HPDE6-E6E7 (cell line): ENCODE data around the gene NPM3.
A peak's percentile ranks its signal among the peaks of the same experiment; 100 is the strongest.

Experiments
- DNase-seq: peaks from one replicate; pipeline ENCODE4 v3.0.0; 2011; ENCODE audit warnings: missing footprints; ENCODE audit errors: extremely low spot score

The NPM3 gene, protein sequence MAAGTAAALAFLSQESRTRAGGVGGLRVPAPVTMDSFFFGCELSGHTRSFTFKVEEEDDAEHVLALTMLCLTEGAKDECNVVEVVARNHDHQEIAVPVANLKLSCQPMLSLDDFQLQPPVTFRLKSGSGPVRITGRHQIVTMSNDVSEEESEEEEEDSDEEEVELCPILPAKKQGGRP

DNA sequence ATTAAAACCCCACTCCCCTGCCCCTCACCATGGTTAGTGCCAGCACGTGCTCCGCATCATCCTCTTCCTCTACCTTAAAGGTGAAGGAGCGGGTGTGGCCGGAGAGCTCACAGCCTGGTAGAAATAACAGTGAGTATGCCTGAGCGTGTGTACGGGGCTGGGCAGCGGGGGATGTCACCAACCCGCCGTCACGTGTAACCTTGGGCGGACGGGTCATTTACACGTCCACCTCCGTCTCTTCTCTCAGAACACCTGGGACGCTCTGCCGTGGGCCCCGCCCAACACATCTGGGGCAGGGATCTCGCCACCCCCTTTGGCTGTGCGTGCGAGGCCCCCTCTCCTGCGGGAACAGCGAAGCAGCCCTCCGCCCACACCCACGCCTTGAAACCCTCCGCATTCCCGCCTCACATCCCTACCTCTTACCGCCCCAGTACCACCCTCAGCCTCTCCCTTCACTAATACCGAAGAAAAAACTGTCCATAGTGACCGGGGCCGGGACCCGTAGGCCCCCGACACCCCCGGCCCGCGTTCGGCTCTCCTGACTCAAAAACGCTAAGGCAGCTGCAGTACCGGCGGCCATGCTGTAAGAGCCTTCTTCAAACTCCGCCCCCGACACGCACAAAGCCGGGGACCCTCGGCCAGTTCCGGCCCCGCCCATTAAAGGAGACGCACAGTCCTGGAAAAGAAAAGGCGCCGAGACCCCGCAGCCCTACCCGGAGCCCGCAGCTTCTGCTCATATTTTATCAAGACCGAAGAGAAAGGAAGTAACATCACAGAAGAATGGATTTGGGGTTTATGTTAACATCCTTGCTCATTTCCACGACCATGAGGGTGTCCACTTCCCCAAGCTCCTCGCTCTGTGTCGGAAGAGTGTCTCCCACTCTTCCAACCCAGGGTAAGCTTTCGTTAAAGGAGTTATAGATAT, at the start of gene NPM3:
TSS of gene NPM3 (minus strand) at position 636 of the 925 bp plus-strand sequence. CDS start at position 580, 56 bp downstream.
- DNase-seq: peak; percentile 81

DNA sequence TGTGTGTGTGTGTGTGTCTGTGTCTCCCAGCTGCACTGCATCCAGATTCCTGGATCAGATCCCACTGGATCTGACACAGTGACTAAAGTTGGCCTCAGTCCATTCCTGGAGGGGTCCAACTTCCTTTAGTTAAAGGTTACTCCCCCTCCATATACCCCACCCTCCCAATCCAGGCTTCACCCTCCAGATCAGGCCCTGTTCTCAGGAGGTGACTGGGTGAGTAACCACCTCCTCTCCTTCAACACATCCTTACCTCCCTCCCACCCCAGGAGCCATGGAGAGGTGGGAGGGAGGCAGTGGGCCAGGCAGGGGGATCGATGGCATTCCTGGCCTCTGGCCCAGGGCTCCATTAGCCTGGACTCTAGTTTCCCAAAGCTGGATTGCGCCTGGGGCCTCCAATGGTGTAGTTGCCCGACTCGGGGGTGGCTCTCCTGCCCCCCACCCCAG, 49.1 kb upstream of the NPM3 start:
- DNase-seq: no peak

DNA sequence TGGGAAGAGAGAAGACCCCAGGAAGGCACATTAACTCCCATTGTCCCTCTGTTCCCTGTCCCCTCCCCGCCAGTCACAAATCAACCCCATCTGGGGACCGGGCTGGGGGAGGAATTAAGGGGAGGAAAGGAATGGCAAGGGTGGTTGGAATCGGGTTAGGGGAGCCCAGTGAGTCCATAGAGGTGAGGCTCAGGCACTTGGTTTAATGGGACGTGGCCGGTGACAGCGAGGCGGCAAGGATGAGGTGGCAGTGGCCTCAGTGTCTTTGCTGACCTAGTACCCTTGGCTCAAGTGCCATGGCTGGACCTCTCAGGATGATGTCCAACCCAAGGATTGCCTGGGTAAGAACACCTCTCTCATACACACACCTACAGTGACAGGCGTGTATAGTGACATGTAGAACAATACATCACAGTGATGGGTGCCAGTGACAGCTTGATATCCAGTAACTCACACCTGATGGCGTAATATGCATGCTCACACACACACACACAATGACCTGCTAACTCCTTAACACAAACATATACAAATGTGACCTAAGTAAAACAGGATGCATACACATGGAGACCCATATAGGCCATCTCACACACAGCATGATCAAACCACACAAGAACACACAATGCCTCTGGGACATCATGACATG, 48.0 kb upstream of the NPM3 start:
- DNase-seq: no peak

DNA sequence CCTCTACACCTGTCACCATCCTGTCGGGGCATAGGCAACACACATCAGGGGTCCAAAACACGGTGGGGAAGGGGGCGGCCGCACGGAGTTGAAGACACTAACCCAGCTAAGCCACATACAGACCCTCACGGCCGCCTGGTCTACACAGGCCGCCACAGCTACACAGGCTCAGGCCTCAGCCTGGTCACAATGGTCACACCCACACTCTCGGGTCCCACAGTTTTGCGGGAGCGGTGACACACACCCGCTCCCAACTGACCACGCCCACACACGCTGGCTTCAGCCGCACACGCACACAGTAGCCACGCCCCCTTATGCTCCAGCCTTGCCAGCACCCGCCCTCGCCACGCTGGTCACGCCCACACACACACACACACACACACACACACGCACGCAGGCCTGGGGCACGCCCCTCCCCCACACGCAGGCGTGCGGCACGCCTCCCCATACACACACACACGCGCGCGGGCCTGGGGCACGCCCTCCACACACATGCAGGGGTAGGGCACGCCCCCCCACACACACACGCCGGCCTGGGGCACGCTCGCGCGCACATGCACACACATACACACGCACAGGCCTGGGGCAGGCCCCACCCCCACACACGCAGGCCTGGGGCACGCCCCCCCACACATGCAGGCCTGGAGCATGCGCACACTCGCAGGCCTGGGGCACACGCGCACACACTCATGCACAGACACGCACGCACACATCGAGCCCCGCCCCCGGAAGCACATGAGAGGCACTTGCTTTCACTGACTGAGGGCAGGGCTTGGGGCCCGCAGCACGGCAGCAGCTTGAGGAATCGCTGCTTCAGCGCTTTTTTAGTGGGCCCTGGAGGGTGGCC, 47.3 kb upstream of the NPM3 start:
- peak; percentile 86 for DNase-seq

DNA sequence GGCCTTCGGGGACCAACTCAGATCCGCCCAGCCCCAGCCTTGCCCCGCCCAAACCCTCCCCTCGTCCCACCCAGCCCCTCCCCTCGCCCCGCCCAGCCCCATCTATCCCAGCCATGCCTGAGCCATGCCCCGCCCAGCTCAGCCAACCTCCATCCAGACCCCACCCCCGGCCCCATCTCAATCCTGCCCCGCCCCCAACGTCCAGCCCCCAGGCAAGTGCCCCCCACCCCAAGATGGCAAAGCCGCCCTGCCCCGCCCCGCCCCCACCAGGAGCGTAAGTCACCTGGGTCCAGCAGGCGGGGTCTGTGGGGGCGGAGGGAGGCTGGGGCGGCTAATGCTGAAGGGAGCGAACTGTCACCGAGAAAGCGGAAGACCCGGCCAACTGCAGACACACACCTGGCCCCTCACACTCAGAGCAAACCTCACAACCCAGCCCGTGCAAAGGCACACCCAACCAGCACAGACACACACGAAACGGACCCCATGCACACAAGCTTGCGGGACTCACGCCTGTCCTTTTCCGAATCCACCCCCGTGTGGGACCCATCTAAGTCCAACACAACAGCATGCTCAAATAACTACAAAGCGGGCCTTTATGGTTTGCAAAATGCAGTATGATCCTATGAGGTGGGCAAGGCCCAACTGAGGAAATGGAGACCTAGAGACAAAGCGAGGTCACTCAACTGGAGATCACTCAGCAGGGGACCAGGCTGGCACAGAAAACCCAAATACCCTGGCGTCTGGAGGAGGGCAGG, 46.5 kb upstream of the NPM3 start:
- no peak for DNase-seq

DNA sequence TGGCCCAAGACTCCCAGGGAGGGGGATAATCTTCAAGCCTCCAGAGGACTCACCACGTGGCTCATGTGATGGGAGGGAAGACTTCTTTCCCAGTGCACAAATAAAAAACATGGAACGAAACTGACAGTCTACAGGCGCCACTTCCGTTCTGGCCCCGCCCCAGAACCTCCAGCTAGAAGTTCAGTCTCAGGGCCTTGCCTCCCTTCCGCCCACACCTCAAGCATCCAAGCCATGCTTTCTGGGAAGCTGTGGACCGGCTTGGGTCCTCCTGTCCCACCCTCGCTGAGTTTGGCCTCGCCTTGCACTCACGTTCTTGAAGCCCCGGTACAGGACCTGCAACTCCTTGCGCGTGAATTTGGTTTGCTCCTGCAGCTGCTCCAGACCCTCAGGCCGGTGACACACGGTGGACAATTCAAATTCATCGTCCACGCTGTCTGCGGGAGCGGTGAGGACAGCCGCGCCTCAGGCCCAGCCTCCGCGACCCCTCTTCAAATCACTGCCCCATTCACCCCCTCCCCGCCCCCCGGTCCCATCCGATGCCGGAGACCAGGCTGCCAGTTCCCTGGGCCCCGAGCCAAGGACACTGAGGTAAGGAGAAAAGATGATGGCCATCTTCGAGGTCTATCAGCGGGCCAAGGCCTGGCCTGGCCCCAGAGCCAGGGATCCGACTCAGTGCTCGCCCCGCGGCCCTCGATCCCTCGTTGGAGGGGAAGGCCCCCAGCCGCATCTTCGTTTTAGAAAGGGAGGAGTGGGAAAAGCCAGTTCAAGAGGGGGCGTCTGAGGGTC, 45.7 kb upstream of the NPM3 start:
- no peak for DNase-seq

DNA sequence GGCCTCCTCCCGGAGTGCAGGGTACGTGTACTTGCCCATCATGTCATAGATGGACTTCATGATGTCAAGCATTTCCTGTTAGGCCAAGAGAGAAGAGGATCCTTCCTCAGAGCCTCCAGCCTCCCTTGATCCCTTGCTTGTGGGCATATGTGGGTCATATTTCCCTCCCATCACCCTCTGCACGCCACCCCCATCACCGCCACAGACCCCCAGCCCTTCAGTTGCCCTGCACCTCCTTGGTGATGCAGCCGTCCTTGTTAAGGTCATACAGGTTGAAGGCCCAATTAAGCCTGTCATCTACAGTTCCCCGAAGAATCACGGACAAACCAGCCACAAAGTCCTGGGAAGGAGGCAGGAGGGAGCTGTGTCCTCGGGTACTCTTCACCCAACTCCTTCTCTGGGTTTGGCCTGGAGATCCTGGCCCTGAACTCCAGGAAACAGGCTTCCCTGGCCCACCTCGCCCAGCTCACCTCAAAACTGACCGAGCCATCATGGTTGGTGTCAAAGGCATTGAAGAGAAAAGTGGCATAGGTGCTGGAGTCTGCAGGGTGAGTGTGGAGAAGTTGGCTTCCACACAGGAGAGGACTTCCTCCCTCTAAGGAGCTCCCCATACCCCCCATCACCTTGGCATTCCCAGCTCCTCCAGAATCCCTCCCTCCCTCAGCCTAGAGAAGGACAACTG, 44.8 kb upstream of the NPM3 start:
- no peak for DNase-seq

DNA sequence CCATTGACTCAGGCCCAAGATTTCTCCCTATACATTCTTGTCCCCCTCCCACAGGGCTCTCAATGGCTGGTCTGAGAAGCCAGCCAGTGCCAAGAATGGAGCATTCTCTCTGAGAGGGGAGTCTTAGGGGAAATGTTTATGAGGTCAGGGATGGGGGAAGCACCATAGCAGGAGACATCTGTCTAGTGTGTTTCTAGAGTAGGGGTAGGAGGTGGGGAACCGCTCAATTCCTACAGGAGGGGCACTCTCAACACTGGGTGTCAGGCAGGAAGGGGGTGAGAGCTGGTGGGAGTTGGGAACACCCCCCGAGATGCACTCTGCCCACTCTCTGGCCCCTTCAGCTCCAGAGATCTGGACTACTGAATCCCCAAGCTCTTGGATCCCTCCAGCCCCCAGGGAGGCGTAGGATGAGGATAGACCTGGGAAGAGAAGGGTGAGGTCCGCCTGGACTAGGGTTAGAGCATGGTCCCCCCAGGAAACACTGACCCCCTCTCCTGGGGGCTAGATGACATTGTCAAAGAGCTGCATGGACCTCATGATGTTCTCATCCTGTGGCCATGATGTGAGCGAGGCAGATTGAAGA, 43.7 kb upstream of the NPM3 start:
- no peak for DNase-seq

DNA sequence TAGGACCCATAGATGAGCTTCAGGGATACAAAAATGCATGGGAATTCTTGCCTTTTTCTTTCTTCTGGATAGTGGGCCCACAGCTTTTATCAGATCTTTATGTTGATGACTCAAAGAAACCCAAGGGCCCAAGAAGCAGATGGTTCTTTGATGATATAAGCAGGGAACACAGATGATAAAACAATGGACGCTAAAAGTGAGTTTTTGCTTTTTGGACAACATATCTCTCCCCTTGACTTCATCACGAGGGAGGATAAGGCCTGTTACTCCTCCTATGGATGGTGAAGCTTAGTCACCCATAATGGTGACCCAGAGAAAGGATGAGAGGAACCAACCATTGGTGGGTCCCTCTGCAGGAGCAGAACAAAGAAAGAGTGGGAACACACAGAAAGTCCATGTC, 41.5 kb upstream of the NPM3 start:
- DNase-seq: no peak

DNA sequence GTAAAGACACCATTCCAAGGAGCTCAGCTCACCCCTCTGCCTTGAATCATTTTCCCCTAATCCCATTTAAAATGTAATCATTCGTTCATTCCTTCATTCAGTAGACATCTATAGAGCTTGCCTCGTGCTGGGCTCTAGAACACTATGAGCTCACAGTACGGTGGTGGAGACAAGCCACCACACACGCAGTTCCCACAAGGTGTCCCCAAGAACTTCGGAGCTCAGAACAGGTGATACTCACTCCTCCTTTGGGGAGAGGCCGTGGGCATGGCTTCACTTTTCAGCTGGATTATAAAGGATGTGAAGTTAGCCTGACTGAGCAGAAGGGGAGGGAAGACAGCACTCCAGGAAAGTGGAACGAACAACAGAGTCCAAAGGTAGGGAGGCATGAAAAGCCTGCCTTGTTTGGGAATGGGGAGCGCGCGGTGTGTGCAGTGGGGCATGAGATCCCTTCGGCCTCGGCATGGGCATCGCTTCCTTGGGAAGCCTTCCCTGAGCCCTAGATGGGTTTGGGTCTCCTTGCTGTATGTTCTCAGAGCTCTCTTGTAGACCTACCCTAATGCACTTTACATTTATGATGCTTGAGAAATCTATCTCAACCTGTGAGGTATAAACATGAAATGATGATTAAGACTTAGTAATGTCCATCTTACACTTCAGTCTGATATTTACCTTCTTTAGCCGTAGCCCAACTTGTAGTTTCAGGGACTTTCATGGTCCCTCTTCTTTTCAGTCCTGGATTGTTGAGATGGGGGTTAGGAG, 35.8 kb upstream of the NPM3 start:
- DNase-seq: no peak

DNA sequence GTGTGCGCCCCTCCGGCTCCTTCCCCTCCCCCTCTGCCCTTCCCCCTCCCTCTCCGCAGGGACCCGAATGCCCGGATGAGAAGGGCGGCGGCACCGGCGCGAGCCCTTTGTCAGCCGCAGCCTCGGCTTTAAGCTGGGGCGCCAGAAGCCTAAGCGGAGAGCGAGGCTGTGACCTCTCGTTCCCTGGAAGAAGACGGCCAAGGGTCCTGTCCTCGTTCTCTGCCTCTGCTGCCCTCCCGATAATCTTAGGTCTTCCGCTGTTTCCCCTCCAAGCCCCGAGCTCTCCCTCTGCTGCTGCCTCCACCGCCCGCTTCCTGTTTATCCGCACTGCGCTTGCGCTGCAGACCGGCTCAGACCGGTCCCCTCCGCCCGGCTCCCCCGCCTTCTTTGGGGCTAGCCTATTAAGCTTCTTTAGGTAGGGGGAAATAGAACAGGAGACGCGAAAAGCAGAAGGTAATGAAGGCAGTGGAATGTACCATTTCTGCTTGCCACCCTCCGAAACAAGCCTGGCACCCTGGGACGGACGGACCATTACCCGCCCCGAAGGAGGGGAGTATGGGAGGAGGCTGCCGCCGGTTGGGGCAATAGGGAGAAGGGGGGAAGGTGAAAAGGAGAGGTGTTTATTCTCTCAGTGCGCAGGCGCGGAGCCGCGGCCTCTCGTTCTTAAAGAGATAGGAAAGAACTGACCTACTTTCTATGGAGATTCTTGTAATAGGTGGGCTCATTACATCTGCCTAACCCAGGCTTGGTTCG, 35.0 kb upstream of the NPM3 start, which contains the start of gene OGA:
TSS of gene OGA (minus strand) at position 326 of the 753 bp plus-strand sequence. CDS start 422 bp downstream, outside the sequence.
- peak; percentile 98 for DNase-seq

DNA sequence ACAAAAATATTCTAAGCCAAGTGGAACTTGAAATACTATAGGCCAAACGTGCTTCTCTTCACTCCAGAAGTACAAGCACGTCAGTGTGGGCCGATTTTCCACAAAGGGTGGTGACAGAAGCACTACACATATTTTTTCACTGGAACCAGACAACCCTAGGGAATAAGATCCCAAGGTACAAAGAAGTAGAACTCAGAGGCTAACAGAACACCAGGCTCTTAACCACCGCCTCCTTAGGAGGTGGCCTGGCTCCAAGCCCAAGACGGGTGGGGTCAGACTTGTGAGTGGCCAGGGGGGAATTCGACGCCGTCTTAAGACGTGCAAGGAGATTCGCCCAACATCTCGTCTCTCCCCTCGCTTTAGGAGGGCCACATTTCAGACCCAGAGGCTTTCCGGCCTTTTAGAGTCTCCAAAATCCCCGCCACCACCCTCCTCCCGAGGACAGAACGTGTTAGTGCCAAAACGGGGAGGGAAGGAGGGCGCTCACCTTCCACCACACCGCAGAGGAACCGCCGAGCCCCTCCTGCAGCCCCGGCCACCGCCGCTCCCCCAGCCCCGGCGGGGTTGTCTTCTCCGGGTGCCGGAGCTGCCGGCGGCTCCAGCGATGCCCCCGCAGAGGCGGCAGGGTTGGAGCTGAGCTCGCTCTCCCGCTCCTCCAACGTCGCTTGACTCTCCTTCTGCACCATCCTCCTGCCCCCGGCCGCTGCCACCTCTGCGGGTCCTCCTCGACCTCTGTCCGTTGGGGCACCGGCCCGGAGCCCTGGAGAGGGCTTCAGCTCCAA, 34.3 kb upstream of the NPM3 start:
- DNase-seq: peak; percentile 79

DNA sequence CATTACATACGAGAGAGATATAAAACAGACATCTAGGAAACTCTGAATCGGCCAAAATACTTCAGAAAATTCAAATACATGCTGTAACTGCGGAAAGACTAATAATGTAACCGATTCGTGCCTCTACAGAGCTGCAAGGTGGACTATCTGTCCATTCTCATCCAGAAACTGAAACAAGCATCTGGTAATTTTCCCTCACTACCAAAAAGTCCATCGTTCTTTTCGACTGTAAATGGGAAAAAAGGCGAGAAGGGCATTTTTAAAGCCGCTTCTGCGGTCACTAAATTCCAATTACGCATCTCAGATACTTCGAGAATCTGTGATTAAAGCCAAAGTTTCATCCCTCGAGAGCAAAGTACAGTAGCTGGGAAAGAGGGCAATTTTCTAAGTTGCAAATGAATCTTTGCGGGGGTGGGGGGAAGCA, 33.7 kb upstream of the NPM3 start:
- DNase-seq: no peak

DNA sequence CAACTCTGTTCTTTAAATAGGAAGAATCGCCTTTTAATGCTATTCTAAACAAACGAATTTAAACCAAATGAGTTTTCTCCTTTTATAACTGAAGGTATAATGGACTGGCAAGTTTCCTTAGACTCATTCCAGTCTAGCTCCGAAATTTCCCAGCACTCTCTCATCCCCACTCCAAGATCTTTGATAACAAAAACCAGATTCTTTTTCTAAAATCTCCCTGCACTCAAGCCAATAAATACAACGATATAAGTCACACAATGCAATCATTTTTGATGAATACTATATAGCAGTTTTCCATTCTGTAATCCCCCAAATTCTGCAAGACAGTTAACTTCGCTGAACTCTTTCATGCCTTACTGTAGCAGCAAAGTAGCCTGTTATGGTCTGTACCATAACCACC, 33.1 kb upstream of the NPM3 start:
- no peak for DNase-seq

DNA sequence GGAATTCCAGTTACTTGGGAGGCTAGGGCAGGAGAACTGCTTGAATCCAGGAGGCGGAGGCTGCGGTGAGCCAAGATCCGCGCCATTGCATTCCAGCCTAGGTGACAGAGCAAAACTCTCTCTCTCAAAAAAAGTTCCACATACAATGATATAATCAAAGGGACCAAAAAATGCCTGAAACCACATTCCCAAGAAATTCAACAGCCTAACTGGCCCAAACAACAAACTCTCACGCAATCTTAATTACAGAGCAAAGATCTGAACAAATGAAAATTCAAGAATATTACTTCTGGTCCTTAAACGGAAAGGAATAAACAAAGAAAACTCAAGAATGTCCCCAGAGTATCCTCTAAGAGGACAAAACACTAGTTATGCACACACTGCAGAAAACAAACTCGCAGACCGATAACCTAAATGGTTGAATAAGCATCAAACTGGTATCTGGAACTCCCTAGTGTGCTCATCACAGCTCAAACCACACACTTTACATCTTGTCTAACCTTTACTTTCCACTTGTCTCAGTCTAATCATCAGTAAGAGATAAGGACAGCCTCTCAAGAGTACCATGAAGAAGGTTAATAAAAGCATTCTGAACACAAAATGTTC, 31.3 kb upstream of the NPM3 start:
- no peak for DNase-seq

DNA sequence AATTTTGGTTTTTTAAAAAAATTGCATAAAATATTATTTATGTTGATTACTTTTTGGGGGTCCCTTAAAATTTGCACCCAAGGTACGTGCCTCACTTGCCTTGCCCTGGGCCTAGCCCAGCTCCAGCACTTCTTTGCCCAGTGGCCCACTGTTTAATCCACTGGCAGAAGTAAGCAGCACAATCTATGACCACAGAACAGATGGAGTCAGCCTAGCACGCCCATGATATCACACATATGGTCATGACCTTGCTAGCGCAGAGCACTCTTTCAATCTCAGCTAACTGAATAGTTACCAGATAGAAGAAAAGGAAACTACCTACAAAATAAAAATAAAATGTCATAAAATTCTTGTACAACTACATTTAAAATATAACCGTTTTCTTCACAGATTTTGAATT, 29.4 kb upstream of the NPM3 start:
- DNase-seq: no peak
